Liver (tissue), 9 donors: ENCODE data around the gene YBX2. TPM values are rescaled to one million over a fixed set of nuclear protein-coding genes. Genes with fewer than 3 reads are reported as not detected.

Experiments used
- DNase-seq: peaks from one replicate; pipeline ENCODE4 v3.0.0-alpha.2; 2017; ENCODE audit warnings: low spot score
- H3K27ac ChIP-seq, 2 donors: one replicate each; pipeline ENCODE4 v1.7.0; 2013; ENCODE audit warnings: inconsistent platforms in 2 of 2, low read length in 2 of 2, control low read depth in 1 of 2, low read depth in 1 of 2, mild to moderate bottlenecking in 1 of 2
- H3K27me3 ChIP-seq, 4 donors: one replicate each; pipeline versions ENCODE4 v1.6.1 to v1.7.0; 2013; ENCODE audit warnings: low read length in 3 of 4, inconsistent platforms in 1 of 4, mild to moderate bottlenecking in 1 of 4, moderate library complexity in 1 of 4; ENCODE audit not compliant: control insufficient read depth in 4 of 4, insufficient read depth in 4 of 4
- H3K36me3 ChIP-seq, 4 donors: one replicate each; pipeline versions ENCODE4 v1.6.1 to v1.7.0; 2013; ENCODE audit warnings: low read length in 3 of 4, mild to moderate bottlenecking in 3 of 4, low read depth in 1 of 4, moderate library complexity in 1 of 4; ENCODE audit not compliant: control insufficient read depth in 4 of 4, insufficient read depth in 3 of 4
- H3K4me1 ChIP-seq, 4 donors: one replicate each; pipeline versions ENCODE4 v1.6.1 to v1.7.0; 2013; ENCODE audit warnings: low read length in 3 of 4, mild to moderate bottlenecking in 3 of 4, moderate library complexity in 1 of 4; ENCODE audit not compliant: control insufficient read depth in 4 of 4, insufficient read depth in 4 of 4
- H3K4me3 ChIP-seq, 3 donors: one replicate each; pipeline versions ENCODE4 v1.6.1 to v1.7.0; 2013; ENCODE audit warnings: low read length in 3 of 3, control low read depth in 1 of 3, low read depth in 1 of 3, mild to moderate bottlenecking in 1 of 3
- H3K9ac ChIP-seq, 2 donors: one replicate each; pipeline ENCODE4 v1.7.0; 2013; ENCODE audit warnings: low read length in 2 of 2, mild to moderate bottlenecking in 2 of 2, moderate library complexity in 2 of 2, control low read depth in 1 of 2, low read depth in 1 of 2
- H3K9me3 ChIP-seq, 4 donors: one replicate each; pipeline versions ENCODE4 v1.6.1 to v1.7.0; 2013; ENCODE audit warnings: low read length in 3 of 4; ENCODE audit not compliant: control insufficient read depth in 4 of 4
- CTCF ChIP-seq: fragments of 150-350 bp; IDR thresholded peaks from 2 replicates; pipeline ENCODE4 v1.5.1; 2017; ENCODE audit warnings: improper control_type of control experiment, low read depth, low read length; ENCODE audit not compliant: missing input control
- FOXA1 ChIP-seq: IDR thresholded peaks from 2 replicates; pipeline ENCODE4 v1.6.1; 2016; ENCODE audit warnings: antibody characterized with exemption
- FOXA2 ChIP-seq: IDR thresholded peaks from 2 replicates; pipeline ENCODE4 v1.6.1; 2016; ENCODE audit warnings: antibody characterized with exemption
- GABPA ChIP-seq, 2 donors: IDR thresholded peaks in 1 of 2; conservative IDR thresholded peaks in 1 of 2; 2 replicates each; pipeline ENCODE4 v1.6.1; 2016; ENCODE audit warnings: antibody characterized with exemption in 2 of 2, mild to moderate bottlenecking in 1 of 2, moderate library complexity in 1 of 2
- HNF4A ChIP-seq, 2 donors: conservative IDR thresholded peaks; 2 replicates each; pipeline ENCODE4 v1.6.1; 2016; ENCODE audit warnings: antibody characterized with exemption in 2 of 2, mild to moderate bottlenecking in 2 of 2
- MAX ChIP-seq: IDR thresholded peaks from 2 replicates; pipeline ENCODE4 v1.6.1; 2016; ENCODE audit warnings: antibody characterized with exemption
- NR2F2 ChIP-seq: IDR thresholded peaks from 2 replicates; pipeline ENCODE4 v1.6.1; 2016; ENCODE audit warnings: antibody characterized with exemption
- TAF1 ChIP-seq: conservative IDR thresholded peaks from 2 replicates; pipeline ENCODE4 v1.6.1; 2016; ENCODE audit warnings: antibody characterized with exemption, mild to moderate bottlenecking
- ZBTB33 ChIP-seq: IDR thresholded peaks from 2 replicates; pipeline ENCODE4 v1.6.1; 2016; ENCODE audit warnings: antibody characterized with exemption
- WGBS: extraction: QIAGEN DNeasy Blood & Tissue Kit; methylation state at CpG from one replicate; pipeline ENCODE4 v1.1.7; 2013; 5-methylcytosine and 5-hydroxymethylcytosine counted together
- polyA plus RNA-seq, 2 donors: library from polyadenylated mRNA; stranded (reverse) in 1 of 2; unstranded in 1 of 2; fragments of 200-250 nt in 1 of 2; fragments of >200 nt in 1 of 2; fragmentation: Nextera tagmentation in 1 of 2; extraction: Ambion mirVana in 1 of 2; gene quantifications; one replicate each; pipeline versions ENCODE4 v1.2.1 to v1.2.3, GENCODE V29; 2013 to 2015
- total RNA-seq, 2 donors: library from RNA; depleted of rRNA; stranded (reverse); fragments of >200 nt; gene quantifications; one replicate each; pipeline ENCODE4 v1.2.3, GENCODE V29; 2014
- donor health status: healthy.
- donor health status: healthy.
- donor health status: healthy.
- donor health status: healthy.
- donor health status: healthy.

YBX2 gene
- total and polyA plus RNA-seq, 4 donors, result 0.33 to 0.75 (median 0.57) TPM

- Histone ChIP-seq H3K9ac (no peak overlapping the region), H3K27me3 (no peaks in the 10 kb centered on the region), H3K36me3 (peaks cover 6 to 57% (median 24%) of the 10 kb centered on the region in 4 donors), H3K4me1 (peaks cover 7 to 14% (median 10%) of the 10 kb centered on the region in 4 donors), H3K9me3 (no peaks in the 10 kb centered on the region), H3K27ac (no peak overlapping the region), H3K4me3 (no peak overlapping the region)
- no peak for DNase-seq
- TF ChIP-seq NR2F2, result no peak
- no peak for TF ChIP-seq GABPA (IDR thresholded peaks at IDR 0.05 in 1 of 2, conservative IDR thresholded peaks at IDR 0.05 in 1 of 2)
- 92% methylated on average over 3 of the region's 3 CpGs for WGBS
Observed at GRCh38 chr17:7324438-7324779, 30.0 kb upstream of the YBX2 start.

- DNase-seq, result peak; percentile 77
- H3K4me3 ChIP-seq, result no peak overlapping the region
- TF ChIP-seq NR2F2 (no peak), CTCF (peak; percentile 55)
- H3K4me1 ChIP-seq, result peaks cover 7 to 14% (median 10%) of the 10 kb centered on the region in 4 donors
- H3K27ac ChIP-seq, result no peak overlapping the region
- no peak overlapping the region for H3K9ac ChIP-seq
- H3K27me3 ChIP-seq, result no peaks in the 10 kb centered on the region
- WGBS, result 76% methylated on average over 39 of the region's 39 CpGs
- no peaks in the 10 kb centered on the region for H3K9me3 ChIP-seq
- peaks cover 8 to 60% (median 25%) of the 10 kb centered on the region in 4 donors for H3K36me3 ChIP-seq
Observed at GRCh38 chr17:7323731-7324437, 29.4 kb upstream of the YBX2 start.

- DNase-seq, result no peak
- peaks cover 0 to 2% (median 0%) of the 10 kb centered on the region in 4 donors for H3K4me1 ChIP-seq
- TF ChIP-seq CTCF, result no peak
- no peak for TF ChIP-seq TAF1
- TF ChIP-seq GABPA (IDR thresholded peaks at IDR 0.05 in 1 of 2, conservative IDR thresholded peaks at IDR 0.05 in 1 of 2), result no peak
- TF ChIP-seq MAX, result no peak
- TF ChIP-seq FOXA1, result no peak
- TF ChIP-seq FOXA2, result no peak
- TF ChIP-seq HNF4A (conservative IDR thresholded peaks at IDR 0.05), result no peak
- no peak for TF ChIP-seq ZBTB33
- H3K36me3 ChIP-seq, result peaks cover 18 to 72% (median 33%) of the 10 kb centered on the region in 4 donors
- H3K4me3 ChIP-seq, result no peak overlapping the region
- no peak overlapping the region for H3K9ac ChIP-seq
- no peak overlapping the region for H3K27ac ChIP-seq
- H3K27me3 ChIP-seq, result no peaks in the 10 kb centered on the region
- H3K9me3 ChIP-seq, result no peaks in the 10 kb centered on the region
- 93% methylated on average over 22 of the region's 22 CpGs for WGBS
Observed at GRCh38 chr17:7322520-7323194, 28.2 kb upstream of the YBX2 start.
